Ectodermal cell (in vitro differentiated cells): Measurements from ENCODE around the gene TPSD1.

Experiments
- H3K27ac ChIP-seq: 2 replicates; pipeline ENCODE4 v1.7.0; 2013; ENCODE audit warnings: mild to moderate bottlenecking, low read depth, low read length; ENCODE audit not compliant: insufficient read depth, poor library complexity, severe bottlenecking
- H3K27me3 ChIP-seq: 2 replicates; pipeline ENCODE4 v1.7.0; 2013; ENCODE audit warnings: mild to moderate bottlenecking, low read length; ENCODE audit not compliant: insufficient read depth, control insufficient read depth, poor library complexity, severe bottlenecking
- H3K36me3 ChIP-seq: one replicate; pipeline ENCODE4 v1.7.0; 2013; ENCODE audit warnings: low read length; ENCODE audit not compliant: control insufficient read depth, insufficient read depth
- H3K4me1 ChIP-seq: one replicate; pipeline ENCODE4 v1.7.0; 2013; ENCODE audit warnings: low read length; ENCODE audit not compliant: control insufficient read depth, insufficient read depth
- H3K4me3 ChIP-seq: 2 replicates; pipeline ENCODE4 v1.7.0; 2013; ENCODE audit warnings: low read depth, low read length, control low read depth; ENCODE audit not compliant: insufficient read depth
- H3K9me3 ChIP-seq: 2 replicates; pipeline ENCODE4 v1.7.0; 2013; ENCODE audit warnings: mild to moderate bottlenecking, low read length, moderate library complexity; ENCODE audit not compliant: control insufficient read depth
- WGBS, 2 experiments: methylation state at CpG; one replicate each; pipeline ENCODE4 v1.1.7; 2013; ENCODE audit warnings: missing lambda C conversion rate in 2 of 2; 5-methylcytosine and 5-hydroxymethylcytosine counted together

The TPSD1 gene

DNA sequence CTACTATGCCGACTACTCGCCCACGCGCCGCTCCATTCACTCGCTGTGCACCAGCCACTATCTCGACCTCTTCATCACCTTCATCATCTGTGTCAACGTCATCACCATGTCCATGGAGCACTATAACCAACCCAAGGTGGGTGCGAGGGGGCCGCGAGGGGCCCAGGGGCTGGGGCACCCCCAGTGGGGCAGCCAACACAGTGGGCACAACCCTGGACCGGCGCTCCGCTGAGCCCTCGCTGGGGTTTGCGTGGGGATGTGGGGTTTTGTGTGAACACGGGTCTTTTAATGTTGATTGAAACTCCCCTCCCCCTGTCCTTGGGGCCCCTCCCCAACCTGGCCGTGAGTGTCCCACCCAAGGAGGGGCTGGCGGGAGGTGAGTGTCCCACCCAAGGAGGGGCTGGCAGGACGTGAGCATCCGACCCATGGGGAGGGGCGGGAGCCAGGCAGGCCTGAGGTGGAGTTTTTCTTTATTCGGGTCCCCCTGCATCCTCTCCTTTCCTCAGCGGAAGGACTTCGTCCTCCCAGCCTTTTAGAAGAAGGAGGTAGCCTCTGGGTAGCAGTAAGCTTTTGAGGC is 42.0 kb upstream of the TPSD1 start:
- H3K4me1 ChIP-seq, result no peaks in the 10 kb centered on the region
- H3K36me3 ChIP-seq, result peaks cover 18% of the 10 kb centered on the region
- WGBS, 2 experiments, result 93% methylated on average over 25 of the region's 25 CpGs
- H3K4me3 ChIP-seq, result no peak overlapping the region
- no peaks in the 10 kb centered on the region for H3K27me3 ChIP-seq
- no peak overlapping the region for H3K27ac ChIP-seq
- no peaks in the 10 kb centered on the region for H3K9me3 ChIP-seq

DNA sequence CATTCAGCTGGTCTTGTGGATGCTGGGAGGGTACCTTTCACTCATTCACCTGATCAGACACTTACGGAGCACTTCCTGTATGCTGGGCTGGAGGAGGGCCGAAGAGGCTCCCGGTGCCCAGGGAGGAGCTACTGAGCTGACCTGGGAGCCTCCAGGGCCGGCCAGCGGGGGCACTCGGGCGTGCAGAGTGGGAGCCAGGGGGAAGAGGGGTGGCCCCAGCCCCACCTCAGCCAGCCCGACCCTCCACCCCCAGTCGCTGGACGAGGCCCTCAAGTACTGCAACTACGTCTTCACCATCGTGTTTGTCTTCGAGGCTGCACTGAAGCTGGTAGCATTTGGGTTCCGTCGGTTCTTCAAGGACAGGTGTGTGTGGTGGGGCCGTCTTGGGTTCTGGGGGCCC is 41.1 kb upstream of the TPSD1 start:
- no peak overlapping the region for H3K27ac ChIP-seq
- WGBS, 2 experiments, result 94 to 96% methylated on average over 16 of the region's 16 CpGs
- no peaks in the 10 kb centered on the region for H3K4me1 ChIP-seq
- H3K9me3 ChIP-seq, result no peaks in the 10 kb centered on the region
- no peaks in the 10 kb centered on the region for H3K27me3 ChIP-seq
- H3K4me3 ChIP-seq, result no peak overlapping the region
- H3K36me3 ChIP-seq, result peaks cover 18% of the 10 kb centered on the region

DNA sequence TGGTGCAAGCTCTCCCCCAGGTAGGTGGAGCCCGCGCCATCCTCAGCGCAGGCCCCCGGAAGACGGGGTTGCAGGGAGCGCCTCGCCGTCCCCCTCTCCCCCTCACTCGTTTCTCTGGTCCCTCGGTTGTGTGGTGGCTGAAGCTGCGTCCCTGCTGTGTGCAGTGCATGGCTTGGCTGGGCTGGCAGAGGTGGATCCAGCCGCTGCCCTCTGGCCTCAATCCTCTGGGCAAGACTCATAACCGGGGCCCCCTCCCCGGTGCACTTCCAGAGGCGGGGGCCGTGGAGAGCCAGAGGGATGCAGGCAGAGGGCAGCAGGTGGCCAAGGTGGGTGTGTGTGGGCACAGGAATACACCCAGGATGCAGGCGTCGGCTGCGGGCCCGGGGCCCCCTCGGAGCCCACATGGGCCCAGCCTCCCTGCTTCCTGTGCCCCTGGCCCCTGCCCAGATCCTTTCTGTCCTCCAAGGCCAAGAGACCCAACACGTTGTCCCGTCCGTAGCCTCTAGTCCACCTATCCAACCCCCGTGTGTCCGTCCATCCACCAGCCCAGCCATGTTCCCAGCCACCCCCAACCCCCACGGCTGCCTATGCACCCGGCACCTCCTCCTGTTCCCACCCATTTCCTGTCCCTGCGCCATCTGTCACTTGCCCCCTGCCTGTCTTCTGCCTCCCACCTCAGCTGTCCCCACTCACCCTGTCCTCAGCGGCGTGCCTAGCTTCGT is 40.1 kb upstream of the TPSD1 start:
- H3K27ac ChIP-seq, result no peak overlapping the region
- H3K27me3 ChIP-seq, result no peaks in the 10 kb centered on the region
- peaks cover 18% of the 10 kb centered on the region for H3K36me3 ChIP-seq
- H3K9me3 ChIP-seq, result no peaks in the 10 kb centered on the region
- 92 to 93% methylated on average over 32 of the region's 32 CpGs for WGBS, 2 experiments
- H3K4me3 ChIP-seq, result no peak overlapping the region
- H3K4me1 ChIP-seq, result no peaks in the 10 kb centered on the region

DNA sequence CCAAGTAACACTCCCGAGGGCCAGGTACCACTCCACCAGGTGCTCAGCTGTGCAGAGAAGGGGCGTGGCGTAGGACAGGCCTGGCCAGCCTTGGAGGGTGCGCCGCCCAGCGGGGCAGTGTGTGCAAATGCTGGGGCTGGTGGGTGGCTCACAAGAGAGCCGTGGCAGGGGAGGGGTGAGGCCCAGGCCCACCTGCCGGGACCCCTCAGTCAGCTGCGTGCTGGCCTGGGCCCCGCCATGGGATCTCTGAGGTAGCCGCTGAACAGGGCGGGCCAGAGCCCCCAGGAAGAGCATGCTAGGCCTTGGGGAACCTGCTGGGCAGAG is 39.6 kb upstream of the TPSD1 start:
- H3K4me3 ChIP-seq, result no peak overlapping the region
- WGBS, 2 experiments, result 90% methylated on average over 12 of the region's 12 CpGs
- no peaks in the 10 kb centered on the region for H3K9me3 ChIP-seq
- H3K27me3 ChIP-seq, result no peaks in the 10 kb centered on the region
- no peaks in the 10 kb centered on the region for H3K4me1 ChIP-seq
- peaks cover 18% of the 10 kb centered on the region for H3K36me3 ChIP-seq
- H3K27ac ChIP-seq, result no peak overlapping the region

DNA sequence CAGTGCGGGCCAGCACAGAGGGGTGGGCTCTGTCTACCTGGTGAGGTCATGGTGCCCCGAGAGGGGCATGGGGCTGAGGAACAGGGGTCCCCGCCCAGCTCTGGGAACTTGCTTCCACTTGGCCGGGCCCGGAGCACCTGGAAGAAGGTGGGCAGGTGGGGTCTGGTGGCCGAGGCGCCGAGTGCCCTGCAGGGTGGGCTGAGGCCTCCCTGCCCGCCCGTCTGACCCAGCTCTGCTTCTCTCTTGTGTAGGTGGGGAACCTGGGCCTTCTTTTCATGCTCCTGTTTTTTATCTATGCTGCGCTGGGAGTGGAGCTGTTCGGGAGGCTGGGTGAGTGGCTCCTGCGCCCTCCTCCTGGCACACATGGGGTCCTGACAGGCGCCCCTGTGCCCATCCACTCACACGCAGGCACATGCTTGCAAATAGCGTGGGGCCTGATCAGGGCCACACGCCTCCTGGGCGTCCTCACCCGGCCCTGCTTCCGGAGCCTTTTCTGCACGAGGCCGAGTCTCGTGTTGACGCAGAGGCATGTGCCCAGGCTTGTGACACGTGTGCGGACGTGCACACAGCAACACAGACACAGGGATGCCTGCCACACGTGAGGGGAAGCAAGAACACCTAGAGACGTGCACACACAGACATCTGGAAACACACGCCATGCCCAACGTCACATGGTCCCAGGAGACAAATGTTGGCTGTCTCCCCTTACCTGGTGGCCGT is 39.0 kb upstream of the TPSD1 start:
- WGBS, 2 experiments, result 96 to 97% methylated on average over 32 of the region's 32 CpGs
- peaks cover 18% of the 10 kb centered on the region for H3K36me3 ChIP-seq
- H3K4me1 ChIP-seq, result no peaks in the 10 kb centered on the region
- no peaks in the 10 kb centered on the region for H3K27me3 ChIP-seq
- H3K9me3 ChIP-seq, result no peaks in the 10 kb centered on the region
- H3K27ac ChIP-seq, result no peak overlapping the region
- no peak overlapping the region for H3K4me3 ChIP-seq

DNA sequence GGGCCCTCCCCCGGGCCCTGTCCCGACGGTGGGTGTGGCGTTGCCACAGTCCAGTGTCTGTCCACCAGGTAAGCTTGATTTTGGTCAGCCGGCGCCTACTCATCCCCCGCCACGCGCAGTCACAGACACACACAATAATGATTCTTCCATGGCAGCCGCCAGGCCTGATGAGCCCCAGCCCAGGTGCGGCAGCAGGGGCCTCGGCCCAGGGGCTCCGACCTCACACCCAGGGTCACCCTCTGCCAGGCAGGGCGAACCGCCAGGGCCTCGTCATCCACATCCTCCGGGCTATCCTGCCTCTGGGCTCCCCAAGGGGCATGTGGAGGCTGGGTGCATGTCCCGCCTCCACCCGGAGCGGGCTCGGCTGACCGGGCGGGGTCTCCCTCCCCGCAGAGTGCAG is 38.3 kb upstream of the TPSD1 start:
- WGBS, 2 experiments, result 94% methylated on average over 24 of the region's 24 CpGs
- no peaks in the 10 kb centered on the region for H3K4me1 ChIP-seq
- H3K4me3 ChIP-seq, result no peak overlapping the region
- H3K27ac ChIP-seq, result no peak overlapping the region
- H3K27me3 ChIP-seq, result no peaks in the 10 kb centered on the region
- H3K9me3 ChIP-seq, result no peaks in the 10 kb centered on the region
- peaks cover 18% of the 10 kb centered on the region for H3K36me3 ChIP-seq

DNA sequence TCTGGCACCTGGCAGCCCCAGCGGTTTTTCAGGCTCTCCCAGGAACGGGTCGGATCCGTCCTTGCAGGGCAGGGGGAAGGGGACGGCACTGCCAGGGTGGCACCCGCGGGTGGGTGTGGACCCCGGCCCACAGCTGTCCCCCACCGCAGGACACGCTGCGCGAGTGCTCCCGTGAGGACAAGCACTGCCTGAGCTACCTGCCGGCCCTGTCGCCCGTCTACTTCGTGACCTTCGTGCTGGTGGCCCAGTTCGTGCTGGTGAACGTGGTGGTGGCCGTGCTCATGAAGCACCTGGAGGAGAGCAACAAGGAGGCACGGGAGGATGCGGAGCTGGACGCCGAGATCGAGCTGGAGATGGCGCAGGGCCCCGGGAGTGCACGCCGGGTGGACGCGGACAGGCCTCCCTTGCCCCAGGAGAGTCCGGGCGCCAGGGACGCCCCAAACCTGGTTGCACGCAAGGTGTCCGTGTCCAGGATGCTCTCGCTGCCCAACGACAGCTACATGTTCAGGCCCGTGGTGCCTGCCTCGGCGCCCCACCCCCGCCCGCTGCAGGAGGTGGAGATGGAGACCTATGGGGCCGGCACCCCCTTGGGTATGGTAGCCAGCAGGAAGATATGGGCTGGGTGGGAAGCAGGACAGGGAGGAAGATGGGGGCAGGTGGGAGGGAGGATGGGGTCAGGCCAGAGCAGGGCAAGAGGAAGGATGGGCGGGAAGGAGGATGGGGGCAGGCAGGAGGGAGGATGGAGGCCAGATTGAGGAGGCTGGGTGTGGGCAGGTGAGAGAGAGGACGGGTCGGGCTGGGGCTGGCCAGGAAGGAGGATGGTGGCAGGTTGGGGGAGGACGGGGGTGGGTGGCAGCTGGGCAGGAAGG is 37.6 kb upstream of the TPSD1 start:
- WGBS, 2 experiments, result 95% methylated on average over 49 of the region's 49 CpGs

DNA sequence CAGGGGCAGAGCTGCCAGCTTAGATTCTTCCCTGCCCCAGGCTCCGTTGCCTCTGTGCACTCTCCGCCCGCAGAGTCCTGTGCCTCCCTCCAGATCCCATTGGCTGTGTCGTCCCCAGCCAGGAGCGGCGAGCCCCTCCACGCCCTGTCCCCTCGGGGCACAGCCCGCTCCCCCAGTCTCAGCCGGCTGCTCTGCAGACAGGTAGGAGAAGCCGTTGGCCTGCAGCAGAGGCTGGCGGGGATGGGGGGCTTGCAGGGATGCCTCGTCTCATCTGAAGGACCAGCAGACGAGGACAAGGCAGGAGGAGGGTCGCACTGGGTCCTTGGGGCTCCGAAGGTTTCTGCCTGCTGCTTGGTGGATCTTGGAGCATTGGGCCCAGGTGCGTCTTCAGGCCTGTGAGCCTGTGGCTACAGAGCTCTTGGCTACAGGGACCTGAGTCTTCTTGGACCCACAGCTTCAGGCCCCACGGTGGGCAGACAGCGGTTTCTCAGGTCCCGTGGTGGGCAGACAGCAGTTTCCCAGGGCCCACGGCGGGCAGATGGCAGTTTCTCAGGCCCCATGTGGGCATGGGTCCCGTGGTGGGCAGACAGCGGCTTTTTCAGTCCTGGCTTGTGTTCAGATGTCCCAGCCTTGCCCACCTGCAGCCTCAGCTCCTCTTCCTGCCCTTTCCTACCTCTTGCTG is 36.8 kb upstream of the TPSD1 start:
- no peak overlapping the region for H3K27ac ChIP-seq
- 93 to 94% methylated on average over 24 of the region's 24 CpGs for WGBS, 2 experiments
- no peaks in the 10 kb centered on the region for H3K4me1 ChIP-seq
- no peaks in the 10 kb centered on the region for H3K9me3 ChIP-seq
- no peaks in the 10 kb centered on the region for H3K27me3 ChIP-seq
- peaks cover 7% of the 10 kb centered on the region for H3K36me3 ChIP-seq
- H3K4me3 ChIP-seq, result no peak overlapping the region

More for the DNA sequence above, 37.6 kb upstream of the TPSD1 start:
- no peaks in the 10 kb centered on the region for H3K9me3 ChIP-seq
- H3K4me1 ChIP-seq, result no peaks in the 10 kb centered on the region
- no peak overlapping the region for H3K27ac ChIP-seq
- no peaks in the 10 kb centered on the region for H3K27me3 ChIP-seq
- no peak overlapping the region for H3K4me3 ChIP-seq
- H3K36me3 ChIP-seq, result peaks cover 14% of the 10 kb centered on the region

DNA sequence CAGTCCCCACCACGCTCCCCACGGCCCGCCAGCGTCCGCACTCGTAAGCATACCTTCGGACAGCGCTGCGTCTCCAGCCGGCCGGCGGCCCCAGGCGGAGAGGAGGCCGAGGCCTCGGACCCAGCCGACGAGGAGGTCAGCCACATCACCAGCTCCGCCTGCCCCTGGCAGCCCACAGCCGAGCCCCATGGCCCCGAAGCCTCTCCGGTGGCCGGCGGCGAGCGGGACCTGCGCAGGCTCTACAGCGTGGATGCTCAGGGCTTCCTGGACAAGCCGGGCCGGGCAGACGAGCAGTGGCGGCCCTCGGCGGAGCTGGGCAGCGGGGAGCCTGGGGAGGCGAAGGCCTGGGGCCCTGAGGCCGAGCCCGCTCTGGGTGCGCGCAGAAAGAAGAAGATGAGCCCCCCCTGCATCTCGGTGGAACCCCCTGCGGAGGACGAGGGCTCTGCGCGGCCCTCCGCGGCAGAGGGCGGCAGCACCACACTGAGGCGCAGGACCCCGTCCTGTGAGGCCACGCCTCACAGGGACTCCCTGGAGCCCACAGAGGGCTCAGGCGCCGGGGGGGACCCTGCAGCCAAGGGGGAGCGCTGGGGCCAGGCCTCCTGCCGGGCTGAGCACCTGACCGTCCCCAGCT is 35.7 kb upstream of the TPSD1 start:
- Histone ChIP-seq H3K36me3 (no peaks in the 10 kb centered on the region), H3K4me3 (no peak overlapping the region), H3K9me3 (no peaks in the 10 kb centered on the region), H3K4me1 (no peaks in the 10 kb centered on the region), H3K27me3 (no peaks in the 10 kb centered on the region), H3K27ac (no peak overlapping the region)
- 95% methylated on average over 55 of the region's 55 CpGs for WGBS, 2 experiments
